HG03575 (cell line): ENCODE data around the gene FBXL16.

Source experiments
- ATAC-seq: cut with Tn5 transposase; IDR thresholded peaks from one replicate; pipeline ENCODE4 v1.9.1; 2021; ENCODE audit not compliant: unreplicated experiment, insufficient number of reproducible peaks, low FRiP score; ENCODE audit errors: extremely low read depth

FBXL16 gene

GRCh38 chr16:725041-725376 is 19.4 kb upstream of the FBXL16 start:
- no peak for ATAC-seq

- no peak for ATAC-seq
Measured at GRCh38 chr16:724188-725040, 18.8 kb upstream of the FBXL16 start.

- no peak for ATAC-seq
Measured at GRCh38 chr16:723695-724094, 18.1 kb upstream of the FBXL16 start.

- no peak for ATAC-seq
Measured at GRCh38 chr16:722835-723633, 17.4 kb upstream of the FBXL16 start.

- no peak for ATAC-seq
Measured at GRCh38 chr16:721765-722540, 16.4 kb upstream of the FBXL16 start.

- ATAC-seq = no peak
Measured at GRCh38 chr16:720990-721764, 15.6 kb upstream of the FBXL16 start, which contains the start of gene ANTKMT. Gene ANTKMT, plus strand, starts transcription at chr16:721146. Its CDS starts 129 bp downstream, at chr16:721275.

GRCh38 chr16:720447-720989 is 14.9 kb upstream of the FBXL16 start:
- no peak for ATAC-seq

- ATAC-seq = no peak
Measured at GRCh38 chr16:719815-720446, 14.3 kb upstream of the FBXL16 start.

- ATAC-seq = no peak
Measured at GRCh38 chr16:718922-719321, 13.3 kb upstream of the FBXL16 start.

- ATAC-seq = no peak
Measured at GRCh38 chr16:718389-718788, 12.8 kb upstream of the FBXL16 start.

GRCh38 chr16:717450-718245 is 12.0 kb upstream of the FBXL16 start:
- no peak for ATAC-seq

- no peak for ATAC-seq
Measured at GRCh38 chr16:716768-717325, 11.2 kb upstream of the FBXL16 start.

- no peak for ATAC-seq
Measured at GRCh38 chr16:716200-716568, 10.6 kb upstream of the FBXL16 start.

GRCh38 chr16:715477-716199 is 10.0 kb upstream of the FBXL16 start:
- no peak for ATAC-seq

GRCh38 chr16:714558-715476 is 9.2 kb upstream of the FBXL16 start, which contains the start of gene METRN:
Gene METRN, plus strand, starts transcription at chr16:715118. Its CDS starts 172 bp downstream, at chr16:715290.
- ATAC-seq = no peak
